NCI-H187 treated with DMSO at 0.1 percent for 48 hours (cell line): ENCODE measurements around the gene ERAL1.
"Not testable (repeated sequence)": the region's sequence is repeated elsewhere in the genome, so short reads cannot be mapped to it uniquely, and the experiment has no call there.

Source experiments
- DNase-seq: peaks from one replicate; lab custom pipeline; 2025; lab: John Stamatoyannopoulos, UW

ERAL1 gene

GRCh38 chr17:28899212-28899815 lies 44.5 kb downstream of the ERAL1 start:
- DNase-seq = no peak

GRCh38 chr17:28900986-28901726 lies 46.3 kb downstream of the ERAL1 start:
- no peak for DNase-seq

- DNase-seq = no peak
Measured at GRCh38 chr17:28901866-28902818, 47.3 kb downstream of the ERAL1 start.

- peak; percentile 58 for DNase-seq
Measured at GRCh38 chr17:28902819-28903545, 48.2 kb downstream of the ERAL1 start, which contains the start of gene DHRS13. Gene DHRS13 (minus strand): TSS chr17:28903079. CDS start chr17:28902944, 135 bp downstream.

GRCh38 chr17:28903546-28903841 lies 48.7 kb downstream of the ERAL1 start:
- DNase-seq = not testable (repeated sequence)

- no peak for DNase-seq
Measured at GRCh38 chr17:28904800-28905199, 50.0 kb downstream of the ERAL1 start.

- DNase-seq = no peak
Measured at GRCh38 chr17:28906276-28906675, 51.5 kb downstream of the ERAL1 start.

- DNase-seq = no peak
Measured at GRCh38 chr17:28906706-28907438, 52.1 kb downstream of the ERAL1 start.

- DNase-seq = no peak
Measured at GRCh38 chr17:28907709-28908475, 53.1 kb downstream of the ERAL1 start.

GRCh38 chr17:28908640-28909167 lies 53.9 kb downstream of the ERAL1 start:
- DNase-seq = no peak

- no peak for DNase-seq
Measured at GRCh38 chr17:28910534-28910933, 55.7 kb downstream of the ERAL1 start.
